HEK293T (cell line): Measurements from ENCODE around the gene PFN3.

Experiments used
- FOXA1 ChIP-seq: fragments of 450-650 bp; IDR thresholded peaks from 2 replicates; pipeline ENCODE4 v1.6.1; 2016; ENCODE audit warnings: mild to moderate bottlenecking
- FOXK2 ChIP-seq: fragments of 450-650 bp; IDR thresholded peaks from 2 replicates; pipeline ENCODE4 v1.6.1; 2016; ENCODE audit warnings: mild to moderate bottlenecking
- FOXM1 ChIP-seq: fragments of 450-650 bp; IDR thresholded peaks from 2 replicates; pipeline ENCODE4 v1.6.1; 2017; ENCODE audit warnings: mild to moderate bottlenecking, borderline replicate concordance
- SUZ12 ChIP-seq: fragments of 450-650 bp; IDR thresholded peaks from 2 replicates; pipeline ENCODE4 v1.6.1; 2016; ENCODE audit warnings: mild to moderate bottlenecking
- TARDBP ChIP-seq: fragments of 450-650 bp; IDR thresholded peaks from 2 replicates; pipeline ENCODE4 v1.6.1; 2016

DNA sequence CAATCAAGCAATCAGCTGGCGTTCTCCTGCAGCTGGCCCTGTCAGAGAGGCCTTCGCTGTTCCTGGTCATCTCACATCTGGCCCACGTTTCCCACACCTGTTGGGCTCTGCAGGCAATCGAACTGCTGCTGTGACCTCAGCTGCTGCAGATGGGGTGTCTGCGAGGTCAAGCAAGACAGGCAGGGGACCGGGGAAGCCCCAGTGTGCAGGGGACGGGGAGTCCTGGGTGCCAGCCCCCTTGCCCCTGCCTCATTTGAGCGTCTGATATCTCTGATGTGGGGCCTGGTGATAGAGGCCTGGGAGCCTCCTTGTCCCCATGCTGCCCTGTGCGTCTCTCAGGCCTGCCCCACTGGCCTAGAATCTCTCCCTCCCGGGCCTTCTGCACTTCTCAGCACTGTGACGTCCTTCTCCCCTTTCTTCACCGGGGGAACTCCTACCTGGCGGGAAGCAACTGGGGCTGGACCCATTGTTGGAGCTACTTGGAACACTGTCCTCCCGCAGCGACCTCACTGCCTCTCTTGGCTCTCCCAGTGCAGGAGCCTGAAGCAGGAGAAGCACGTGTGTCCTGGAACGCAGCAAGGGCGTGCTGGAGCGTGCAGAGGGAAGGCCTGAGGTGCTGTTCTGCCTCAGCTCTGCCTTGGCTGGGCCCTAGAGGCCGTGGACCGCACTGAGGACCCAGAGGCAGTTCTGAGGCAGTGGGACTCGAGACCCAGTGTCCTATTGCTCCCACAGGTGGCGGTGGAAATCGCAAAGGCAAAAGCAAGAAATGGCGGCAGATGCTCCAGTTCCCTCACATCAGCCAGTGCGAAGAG lies 29.9 kb upstream of the PFN3 start:
- TF ChIP-seq TARDBP (no peak), SUZ12 (no peak), FOXK2 (no peak), FOXA1 (no peak), FOXM1 (no peak)
